HG03469 (cell line): Measurements from ENCODE around the gene GRIP2.

Experiments used
- ATAC-seq: cut with Tn5 transposase; IDR thresholded peaks from one replicate; pipeline ENCODE4 v1.9.1; 2021; ENCODE audit warnings: mild to moderate bottlenecking, moderate library complexity, moderate number of reproducible peaks; ENCODE audit not compliant: unreplicated experiment

GRIP2 gene

DNA sequence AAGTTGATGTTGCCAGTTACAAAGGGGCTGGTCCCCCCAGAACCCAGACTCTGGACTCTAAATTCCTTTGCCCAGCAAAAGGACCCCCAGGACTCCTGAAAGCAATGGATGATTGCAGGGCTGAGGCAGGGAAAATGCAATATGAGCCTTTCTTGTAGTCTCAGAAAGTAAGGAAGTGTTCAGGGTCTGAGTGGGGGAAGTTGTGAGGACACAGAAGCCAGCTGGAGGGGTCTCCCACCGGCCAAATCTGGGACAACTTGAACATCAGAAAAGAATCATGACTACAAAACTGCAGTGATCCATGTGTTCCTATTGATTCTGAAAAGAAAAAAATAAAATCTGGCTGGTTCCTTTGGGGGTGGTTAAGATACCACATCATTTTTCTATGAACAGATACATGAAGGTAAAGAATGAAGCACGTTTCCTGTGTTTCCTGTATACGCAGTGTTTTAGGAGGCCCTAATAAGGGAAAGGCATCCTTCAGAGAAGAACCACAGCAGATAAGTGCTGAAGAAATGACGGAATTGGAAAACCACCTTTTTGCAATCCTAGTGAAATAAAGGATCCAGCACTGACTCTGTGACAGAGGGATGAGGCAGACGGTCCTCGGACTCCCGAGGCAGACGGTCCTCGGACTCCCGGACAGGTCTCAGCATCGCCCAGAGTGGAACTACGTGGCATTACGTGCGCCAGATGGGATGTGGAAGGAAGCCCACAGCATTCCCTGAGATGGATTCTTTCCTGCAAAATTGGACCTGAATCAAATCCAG is 22.2 kb upstream of the GRIP2 start:
- ATAC-seq, result no peak

DNA sequence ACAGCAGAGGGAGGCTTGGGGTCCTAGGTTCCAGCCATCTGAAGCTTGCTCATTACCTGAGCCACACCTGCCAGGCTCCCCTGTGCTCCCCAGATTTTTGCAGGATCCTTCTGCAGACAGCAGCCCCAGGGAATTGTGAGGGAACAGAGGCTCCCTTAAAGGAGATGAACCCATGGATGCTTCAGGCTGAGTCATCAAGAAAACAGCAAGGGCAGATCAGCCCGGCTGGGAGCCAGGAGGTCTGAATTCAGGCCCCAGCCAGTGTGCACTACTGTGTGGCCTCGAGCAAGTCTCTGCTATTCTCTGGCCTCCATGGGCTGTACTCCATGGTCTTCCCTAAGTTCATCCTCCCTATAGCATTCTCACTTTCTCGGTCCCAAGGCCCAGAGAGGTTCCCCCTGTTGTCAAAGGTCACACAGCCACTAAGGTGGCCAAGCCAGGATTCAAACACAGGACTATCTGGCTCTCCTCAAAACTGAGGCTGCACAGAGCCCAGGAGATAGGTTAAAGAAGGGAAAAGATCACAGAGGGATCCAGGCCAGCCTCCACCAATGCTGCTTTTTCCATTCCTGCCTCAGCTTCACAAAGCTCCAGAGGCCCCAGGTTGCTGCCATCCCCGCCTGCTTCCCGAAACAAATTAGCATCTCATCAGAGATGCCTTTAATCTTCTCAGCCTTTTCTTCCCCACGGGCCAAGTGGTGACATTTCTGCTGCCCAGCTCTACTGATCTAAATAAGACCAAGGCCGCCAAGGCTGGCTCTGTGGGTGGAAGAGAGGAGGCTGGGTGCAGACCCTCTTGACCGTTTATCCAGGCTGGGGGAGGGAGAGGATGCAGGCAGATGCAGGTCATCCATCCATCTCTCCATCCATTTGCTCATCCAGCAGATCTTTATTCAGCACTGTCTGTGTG is 21.2 kb upstream of the GRIP2 start:
- ATAC-seq, result no peak

DNA sequence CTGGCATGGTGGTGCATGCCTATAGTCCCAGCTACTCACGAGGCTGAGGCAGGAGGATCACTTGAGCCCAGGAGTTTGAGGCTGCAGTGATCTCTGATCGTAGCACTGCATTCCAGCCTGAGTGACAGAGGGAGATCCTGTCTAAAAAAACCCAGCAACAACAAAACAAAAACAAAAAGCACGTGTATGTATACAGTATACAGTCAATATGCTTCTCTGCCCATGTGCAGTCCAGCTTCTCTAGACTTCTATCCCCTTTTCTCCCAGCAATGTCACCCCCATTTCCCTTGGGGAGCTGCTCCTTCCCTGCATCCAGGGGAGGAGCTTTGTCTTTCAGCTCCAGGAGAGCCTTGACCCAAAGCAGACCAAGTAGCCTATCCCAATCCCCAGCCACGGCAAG is 20.0 kb upstream of the GRIP2 start:
- no peak for ATAC-seq

DNA sequence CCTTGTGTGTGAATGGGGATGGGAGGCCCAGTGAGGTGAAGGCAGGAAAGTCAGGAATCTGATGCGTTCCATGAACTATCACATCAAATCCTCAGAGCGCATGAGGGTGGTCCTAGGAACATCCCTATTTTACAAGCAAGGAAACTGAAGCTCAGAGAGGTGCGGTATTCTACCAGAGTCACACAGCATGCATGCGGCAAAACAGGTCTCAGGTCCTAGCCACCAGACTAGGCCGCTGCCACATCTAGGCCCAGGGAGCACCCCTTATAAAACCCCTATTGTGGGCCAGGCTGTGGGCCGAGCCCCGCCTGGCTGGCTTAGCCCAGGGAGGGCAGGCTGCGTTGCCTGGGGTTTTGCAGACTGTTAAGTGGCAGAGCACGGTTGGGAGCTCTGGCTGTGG is 17.9 kb upstream of the GRIP2 start:
- no peak for ATAC-seq

DNA sequence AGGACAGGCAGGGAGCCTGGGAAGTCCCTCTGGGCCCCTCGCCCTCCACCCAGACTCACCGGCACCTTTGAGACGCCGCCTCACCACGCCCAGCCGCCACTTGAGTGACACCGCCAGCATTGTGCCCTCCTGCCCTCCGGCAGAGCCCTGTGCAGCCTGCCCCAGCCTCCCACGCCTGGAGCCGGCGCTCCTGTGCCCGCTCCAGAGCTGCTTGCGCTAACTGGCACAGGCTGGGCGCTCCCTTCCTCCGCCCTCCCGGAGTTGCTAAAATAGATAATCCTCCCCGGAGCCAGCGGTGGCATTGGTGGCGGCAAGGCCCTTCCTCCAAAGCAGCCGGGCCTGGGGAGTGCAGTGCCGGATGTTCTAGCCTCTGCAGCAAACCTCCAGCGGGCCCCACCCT is 15.7 kb upstream of the GRIP2 start:
- no peak for ATAC-seq

DNA sequence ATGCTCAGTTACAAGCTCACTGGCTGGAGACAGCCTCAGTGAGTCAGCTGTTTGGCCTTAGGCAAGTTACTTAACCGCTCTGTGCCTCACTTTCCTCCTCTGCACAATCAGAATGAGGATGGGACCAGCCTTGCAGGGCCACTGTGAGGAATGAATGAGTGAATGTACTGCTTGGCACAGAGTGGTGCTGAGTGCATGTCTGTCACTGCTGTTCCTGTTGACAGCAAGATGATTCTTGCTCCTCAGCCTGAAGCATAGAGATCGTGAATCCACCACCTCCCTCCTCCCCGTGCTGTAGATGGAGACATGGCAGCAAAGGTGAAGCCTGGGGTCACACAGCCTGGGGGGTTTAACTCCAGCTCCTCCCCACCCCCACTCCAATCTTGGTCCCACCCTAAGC is 14.6 kb upstream of the GRIP2 start:
- ATAC-seq, result no peak

DNA sequence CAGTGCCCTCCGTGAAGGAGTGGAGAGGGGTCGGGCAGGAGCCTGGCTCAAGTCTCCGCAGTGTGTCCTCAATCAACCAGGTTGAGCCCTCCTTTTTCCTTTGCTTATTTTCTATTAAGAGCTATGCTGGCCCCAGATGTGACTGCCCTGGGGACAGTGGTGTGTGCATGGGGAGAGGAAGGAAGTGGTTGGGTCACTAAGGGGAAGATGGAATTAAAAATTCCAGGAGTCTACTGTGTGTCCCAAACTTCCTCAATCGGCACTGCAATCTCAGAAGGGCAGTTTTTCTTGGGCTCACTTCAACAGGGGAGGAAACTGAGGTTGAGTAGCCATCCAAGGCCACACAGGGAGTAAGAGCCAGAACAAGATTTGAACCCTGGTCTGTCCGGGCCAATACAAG is 13.7 kb upstream of the GRIP2 start:
- ATAC-seq, result no peak

DNA sequence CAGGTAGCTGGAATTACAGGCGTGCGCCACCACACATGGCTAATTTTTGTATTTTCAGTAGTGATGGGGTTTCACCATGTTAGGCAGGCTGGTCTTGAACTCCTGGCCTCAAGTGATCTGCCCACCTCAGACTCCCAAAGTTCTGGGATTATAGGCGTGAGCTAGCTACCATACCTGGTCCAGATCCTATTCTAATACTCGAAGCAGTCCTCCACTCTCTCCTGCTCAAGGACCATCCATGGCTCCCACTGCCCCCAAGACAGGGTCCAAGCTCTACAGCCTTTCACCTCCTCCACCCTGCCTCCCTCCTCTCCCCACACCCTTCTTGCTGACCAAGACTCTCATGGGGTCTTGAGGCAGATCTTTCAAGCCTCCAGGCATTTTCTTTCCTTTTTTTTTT is 12.6 kb upstream of the GRIP2 start:
- no peak for ATAC-seq

DNA sequence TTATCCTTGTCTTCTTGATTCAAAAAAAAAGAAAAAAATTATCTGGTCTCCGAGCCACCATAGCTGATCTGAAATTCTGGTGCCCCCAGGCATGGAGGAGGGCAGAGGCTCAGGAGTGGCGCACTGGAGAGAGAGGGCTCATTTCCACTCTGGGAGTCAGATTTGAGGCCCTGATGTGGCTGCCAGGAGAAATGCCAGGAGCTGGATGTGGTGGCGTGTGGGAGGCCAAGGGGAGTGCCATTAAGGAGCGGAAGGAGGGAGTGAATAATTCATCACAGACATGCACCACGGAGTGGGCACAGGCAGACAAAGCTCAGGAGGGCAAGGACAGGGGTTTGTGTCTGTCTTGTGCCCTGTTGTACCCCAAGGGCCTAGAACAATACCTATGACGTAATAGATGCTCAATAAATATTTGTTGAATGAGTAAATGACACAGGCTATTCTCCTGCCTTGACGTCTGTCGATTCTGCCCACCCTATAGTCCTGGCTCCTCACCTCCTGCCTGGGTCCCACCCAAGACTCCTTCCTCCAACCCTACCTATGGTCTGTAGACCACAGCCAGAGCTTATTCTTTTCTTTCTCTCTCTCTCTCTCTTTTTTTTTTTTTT is 12.0 kb upstream of the GRIP2 start:
- no peak for ATAC-seq

DNA sequence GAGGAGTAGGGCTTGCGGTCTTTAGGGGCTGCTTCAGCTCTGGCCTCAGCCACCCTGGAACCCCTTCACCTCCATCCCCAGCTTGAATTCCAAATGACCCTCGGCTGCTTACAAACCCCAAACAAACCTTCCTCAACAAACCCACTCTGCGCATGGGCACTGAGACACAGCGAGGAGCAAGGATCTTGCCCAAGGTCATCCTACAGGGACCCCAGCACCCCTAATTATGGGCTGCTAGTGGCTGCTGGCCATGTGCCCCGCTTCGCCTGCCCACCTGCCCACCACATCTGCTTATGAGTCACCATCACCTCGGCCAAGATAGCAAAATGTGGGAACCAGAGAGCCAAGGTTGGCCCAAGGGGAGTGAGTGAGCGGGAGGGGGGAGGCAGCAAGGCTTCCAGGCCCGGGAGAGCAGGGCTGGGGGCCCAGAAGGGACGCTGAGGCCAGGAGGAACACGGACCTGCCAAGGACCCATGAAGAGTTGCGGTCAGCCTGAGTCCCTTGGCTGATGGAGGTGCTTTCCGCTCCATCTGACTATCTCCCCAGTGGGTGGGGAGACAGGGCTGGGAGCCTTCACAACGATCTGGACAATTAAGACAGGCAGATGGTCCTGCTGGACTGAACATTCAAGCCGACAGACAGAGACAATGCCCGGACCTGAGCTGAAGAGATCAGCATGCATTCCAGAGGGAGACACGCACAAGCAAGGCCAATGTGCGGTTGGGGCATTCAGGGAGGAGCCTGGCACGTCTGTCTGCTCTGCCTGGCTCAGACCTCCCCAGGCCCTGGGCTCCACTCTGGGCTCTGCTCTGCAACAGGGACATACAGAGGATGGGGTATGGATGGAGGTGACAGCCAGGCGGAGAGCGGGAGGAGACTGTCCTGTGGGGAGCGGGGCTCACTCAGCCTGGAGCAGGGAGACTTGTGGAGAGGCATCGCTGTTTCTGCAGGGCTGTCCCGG is 10.8 kb upstream of the GRIP2 start:
- no peak for ATAC-seq

DNA sequence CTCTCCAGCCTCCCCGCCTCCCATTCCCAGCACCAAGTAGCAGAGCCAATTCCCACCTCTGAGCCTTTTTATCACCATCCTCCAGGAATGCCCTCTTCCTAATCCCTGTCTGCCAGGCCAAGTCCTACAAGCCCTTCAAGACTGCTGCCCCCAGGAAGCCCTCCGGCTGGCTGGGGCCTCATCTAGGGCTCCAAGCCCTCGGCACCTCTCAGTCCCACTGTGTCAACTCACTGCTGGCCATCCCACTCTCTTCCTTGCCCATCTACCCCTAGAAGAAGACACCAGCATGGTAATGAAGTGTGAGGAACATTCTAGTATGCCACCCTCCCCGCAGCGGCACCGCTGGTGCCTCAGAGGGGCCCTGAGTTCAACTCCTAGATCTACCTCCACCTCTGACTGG is 10.0 kb upstream of the GRIP2 start:
- ATAC-seq, result no peak

DNA sequence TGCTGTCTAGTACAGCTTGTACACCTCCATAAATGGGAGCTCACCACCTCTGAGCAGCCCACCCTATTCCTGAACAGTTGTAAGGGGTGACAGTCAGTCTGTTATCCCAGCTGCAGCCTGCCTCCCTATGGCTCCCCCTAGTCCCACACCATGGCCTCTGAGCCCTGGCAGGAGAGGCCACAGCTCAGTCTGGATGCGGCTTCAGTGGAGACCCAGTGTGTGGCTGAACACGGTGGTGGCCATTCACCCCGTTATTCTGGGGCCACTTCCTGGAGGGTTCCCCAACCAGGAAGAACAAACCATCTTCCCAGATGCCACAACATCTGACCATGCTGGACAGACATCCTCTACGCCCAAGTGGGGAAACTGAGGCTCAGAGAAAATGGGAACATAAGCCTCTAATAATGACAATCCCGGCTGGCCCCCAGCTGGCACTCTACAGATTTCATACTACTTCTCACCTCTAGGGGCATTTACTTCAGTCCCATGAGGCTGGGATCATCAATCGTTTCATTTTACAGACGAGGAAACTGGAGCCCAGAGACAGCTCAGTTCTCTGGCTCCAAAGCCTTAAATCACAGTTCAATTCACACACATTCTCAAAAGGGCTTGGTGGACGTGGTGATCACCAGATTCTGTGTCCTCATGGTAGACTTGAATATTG is 9.2 kb upstream of the GRIP2 start:
- no peak for ATAC-seq

DNA sequence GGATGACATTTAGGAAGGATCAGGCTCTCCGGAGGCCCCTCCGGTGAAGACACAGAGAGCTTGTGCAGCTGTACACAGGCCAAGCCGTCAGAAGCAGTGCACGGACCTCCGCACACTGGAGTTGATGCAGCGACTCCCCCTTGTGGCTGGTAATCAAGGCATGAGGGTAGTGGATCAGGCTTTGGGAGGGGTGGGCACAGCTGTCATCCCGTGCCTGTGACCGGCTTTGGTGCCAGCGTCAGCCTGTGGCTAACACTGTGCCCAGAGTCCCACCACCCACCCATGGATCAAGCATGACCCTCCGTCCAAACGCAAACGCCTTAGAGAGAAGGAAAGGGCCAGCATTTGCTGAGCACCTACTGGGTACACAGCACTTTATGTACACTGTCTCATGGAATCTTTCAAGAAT is 8.2 kb upstream of the GRIP2 start:
- ATAC-seq, result no peak

DNA sequence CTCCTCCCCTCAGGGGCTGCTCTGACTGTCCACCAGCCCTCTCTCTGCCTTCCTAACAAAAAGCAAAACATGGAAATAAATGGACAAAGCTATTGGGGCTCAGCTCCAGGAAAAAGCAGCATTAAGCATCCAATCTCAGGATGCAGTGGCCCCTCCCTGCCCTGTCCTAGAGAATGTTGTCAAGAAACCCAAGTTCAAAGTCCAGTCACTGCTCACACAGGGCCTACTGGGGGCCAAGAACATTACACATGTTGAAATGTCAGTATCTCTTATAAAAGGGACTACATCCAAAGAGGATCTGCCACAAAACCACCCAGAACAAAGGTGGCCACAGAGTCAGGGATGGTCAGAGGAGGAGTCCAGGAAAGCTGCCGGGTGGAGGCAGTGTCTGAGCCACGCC is 7.6 kb upstream of the GRIP2 start:
- no peak for ATAC-seq

DNA sequence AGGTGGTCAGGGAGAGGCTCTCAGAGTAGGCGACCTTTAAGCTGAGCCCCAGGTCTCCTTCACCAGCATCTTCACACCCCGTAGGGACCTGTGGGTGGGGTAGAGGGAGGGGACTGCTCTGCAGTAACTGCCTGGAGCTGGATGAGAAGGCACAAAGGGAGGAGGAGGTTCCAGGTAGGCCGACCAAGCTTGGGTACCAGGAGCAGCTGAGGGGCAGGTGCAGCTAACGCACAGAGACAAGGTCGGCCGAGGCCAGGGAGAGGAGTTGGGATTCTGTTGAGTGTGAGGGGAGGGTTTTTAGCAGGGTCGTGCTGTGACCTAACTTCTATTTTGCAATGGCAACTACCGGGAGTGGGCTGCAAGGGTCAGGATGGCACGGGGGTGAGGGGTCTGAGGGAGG is 5.9 kb upstream of the GRIP2 start:
- no peak for ATAC-seq

DNA sequence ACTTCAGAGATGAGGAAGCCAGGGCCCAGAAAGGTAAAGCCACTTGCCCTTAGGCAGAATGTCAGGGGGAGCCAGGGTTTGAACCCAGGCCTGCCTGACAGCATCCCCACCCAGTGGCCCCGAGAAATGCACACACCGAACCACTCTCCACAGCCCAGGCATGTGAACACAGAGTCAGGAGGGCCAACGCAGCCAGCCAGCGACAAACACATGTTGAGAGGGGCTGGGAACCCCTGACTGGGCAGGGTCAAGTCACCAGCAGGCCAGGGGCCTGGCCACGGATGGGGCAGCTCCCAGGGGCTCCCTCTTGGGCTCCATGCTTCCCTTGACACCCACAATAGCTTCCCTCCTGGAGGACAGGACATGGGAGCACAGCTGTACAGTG is 5.1 kb upstream of the GRIP2 start:
- no peak for ATAC-seq

DNA sequence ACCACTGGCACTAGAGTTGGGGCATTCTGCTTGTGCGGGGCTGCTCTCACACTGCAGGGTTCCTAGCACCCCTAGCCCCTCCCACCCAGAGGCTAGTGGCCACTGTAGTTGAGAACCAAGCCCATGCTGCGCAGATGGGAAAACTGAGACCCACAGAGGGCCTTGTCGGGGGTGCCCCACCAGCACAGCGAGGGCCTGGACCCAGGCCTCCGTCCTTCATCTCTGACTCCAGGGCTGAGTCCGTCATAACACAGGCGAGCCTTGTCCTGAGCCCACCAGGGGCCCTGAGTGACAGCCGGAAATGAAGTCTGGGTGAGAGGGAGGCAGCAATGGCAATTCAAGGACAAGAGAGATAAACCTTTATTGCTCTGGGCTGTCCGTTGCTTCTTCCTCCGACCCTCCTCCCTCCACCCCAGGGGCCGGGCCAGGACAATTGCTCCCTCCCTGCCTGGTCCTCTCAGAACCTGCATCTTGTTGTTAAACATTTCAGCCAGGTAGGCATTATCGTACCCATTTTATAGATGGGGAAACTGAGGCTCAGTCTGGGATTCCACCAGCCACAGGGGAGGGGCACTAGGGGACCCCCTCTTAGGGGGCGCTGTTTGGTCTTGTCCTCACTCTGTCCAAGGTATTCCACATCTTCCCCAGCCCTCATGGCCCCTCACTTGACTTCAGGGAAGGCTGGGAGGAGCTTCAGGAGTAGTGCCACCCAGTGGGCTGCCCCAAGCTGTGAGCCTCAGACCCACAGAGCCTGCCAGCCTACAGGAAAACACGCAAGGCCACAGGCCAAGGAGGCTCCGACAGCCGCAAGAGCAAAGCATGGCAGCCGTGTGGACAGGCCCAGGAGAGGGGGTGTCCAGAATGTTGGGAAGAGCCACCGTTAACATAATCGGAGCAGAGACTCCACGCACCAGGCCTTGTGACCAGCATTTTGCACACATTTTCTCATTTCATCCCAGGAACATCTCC is 4.4 kb upstream of the GRIP2 start:
- ATAC-seq, result no peak

DNA sequence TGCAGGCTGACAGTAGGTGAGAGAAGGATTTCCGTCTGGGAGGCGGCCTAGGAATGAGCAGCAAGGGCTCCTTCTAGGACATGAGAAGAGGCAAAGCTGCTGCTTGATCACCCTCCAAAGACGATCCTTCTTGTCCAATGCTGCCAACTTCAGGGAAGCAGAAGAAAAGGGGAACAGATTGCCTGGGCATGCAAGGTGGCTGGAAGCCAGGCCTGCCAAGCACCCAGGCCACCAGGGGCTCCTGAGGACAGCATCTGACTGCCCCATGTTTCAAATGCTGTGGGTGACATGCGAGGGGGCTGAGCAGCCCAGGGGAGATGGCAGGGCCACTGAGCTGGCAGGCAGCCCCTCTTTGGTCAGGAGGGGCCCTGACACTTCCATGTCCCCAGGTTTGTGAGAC is 3.3 kb upstream of the GRIP2 start:
- ATAC-seq, result no peak

DNA sequence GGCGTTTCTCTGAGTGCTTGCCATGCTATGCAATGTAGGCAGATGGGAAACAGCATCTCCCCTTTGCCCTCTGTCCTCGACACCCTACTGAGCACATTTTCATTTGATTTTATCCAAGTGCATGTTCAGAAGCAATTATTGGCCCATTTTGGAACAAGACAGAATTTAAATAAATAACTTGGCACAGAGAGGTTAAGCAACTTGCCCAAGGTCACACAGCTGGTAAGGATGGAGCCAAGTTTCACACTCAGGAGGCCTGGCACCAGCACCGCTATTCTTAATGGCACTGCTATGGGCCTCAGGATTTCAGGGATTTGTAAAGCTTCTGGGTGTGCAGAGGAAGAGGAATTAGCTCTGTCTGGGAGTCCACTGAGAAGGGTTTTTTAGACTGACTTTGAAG is 2.5 kb upstream of the GRIP2 start:
- ATAC-seq, result no peak
